A549 (cell line): ENCODE measurements around the gene GHITM. TPM values are rescaled to one million over a fixed set of nuclear protein-coding genes. Genes with fewer than 3 reads are reported as not detected.

Experiments
- ATAC-seq, 2 experiments: fragments of 200-7000 bp in 1 of 2; fragments of >200 bp in 1 of 2; cut with Nextera tagmentation in 1 of 2; cut with Tn5 transposase in 1 of 2; 3 replicates each; pipeline versions ENCODE4 v1.8.0 to v1.9.1; 2018 to 2020; ENCODE audit warnings: mild to moderate bottlenecking in 1 of 2, moderate library complexity in 1 of 2
- CTCF ChIA-PET: fragments of 300-600 bp; sonication (Branson Sonifier 250); formaldehyde crosslinking; extraction: SDS; loops from one replicate; lab custom pipeline; 2021; ENCODE audit warnings: antibody characterized with exemption, inconsistent platforms; lab: Yijun Ruan, JAX
- POLR2A ChIA-PET: fragments of 350-600 bp; formaldehyde crosslinking; extraction: SDS; loops from one replicate; lab custom pipeline; 2021; ENCODE audit warnings: antibody characterized with exemption, inconsistent platforms; lab: Yijun Ruan, JAX
- DNase-seq, 2 experiments: peaks; one replicate each; pipeline versions ENCODE4 v3.0.0 to v3.0.0-alpha.2; 2011 to 2016; ENCODE audit warnings: low read depth in 1 of 2, low spot score in 1 of 2
- FAIRE-seq: peaks from 2 replicates; lab custom pipeline; 2011; peaks lifted over from hg19 to GRCh38; lab: Jason Lieb, UNC
- H3K27ac ChIP-seq, 2 experiments: fragments of >200 bp; sonication (Bioruptor Twin); formaldehyde crosslinking; 3 replicates each; pipeline ENCODE4 v1.5.1; 2016 to 2017
- H3K4me1 ChIP-seq: fragments of >200 bp; sonication (Bioruptor Twin); formaldehyde crosslinking; 3 replicates; pipeline ENCODE4 v1.6.1; 2016
- H3K4me2 ChIP-seq: fragments of >200 bp; sonication (Bioruptor Twin); formaldehyde crosslinking; 3 replicates; pipeline ENCODE4 v1.6.1; 2016
- H3K4me3 ChIP-seq: fragments of >200 bp; sonication (Bioruptor Twin); formaldehyde crosslinking; 3 replicates; pipeline ENCODE4 v1.5.1; 2016
- H3K9me3 ChIP-seq: fragments of >200 bp; sonication (Bioruptor Twin); formaldehyde crosslinking; 3 replicates; pipeline ENCODE4 v1.6.1; 2016
- ATOH8 ChIP-seq: fragments of 250-450 bp; sonication (Bioruptor Pico); IDR thresholded peaks from 2 replicates; pipeline ENCODE4 v1.5.0; 2020; ENCODE audit warnings: low read depth, mild to moderate bottlenecking, moderate library complexity
- BHLHE40 ChIP-seq: IDR thresholded peaks from 2 replicates; pipeline ENCODE4 v1.6.1; 2012; ENCODE audit warnings: low read depth, low read length, inconsistent platforms
- CEBPB ChIP-seq, 2 experiments: fragments of >200 bp in 1 of 2; sonication (Bioruptor Twin) in 1 of 2; formaldehyde crosslinking in 1 of 2; IDR thresholded peaks; 2 replicates each; pipeline ENCODE4 v1.6.1; 2012 to 2016
- CTCF ChIP-seq: fragments of >200 bp; sonication (Bioruptor Twin); formaldehyde crosslinking; IDR thresholded peaks from 3 replicates; pipeline ENCODE4 v1.5.1; 2016
- E2F6 ChIP-seq: IDR thresholded peaks from 2 replicates; pipeline ENCODE4 v1.6.1; 2012; ENCODE audit warnings: low read depth, borderline replicate concordance
- EHMT2 ChIP-seq: fragments of 200-600 bp; sonication (generic); IDR thresholded peaks from 2 replicates; pipeline ENCODE4 v1.6.1; 2016; ENCODE audit warnings: antibody characterized with exemption, low read depth, mild to moderate bottlenecking, moderate library complexity
- ELK1 ChIP-seq: fragments of 150-350 bp; IDR thresholded peaks from 2 replicates; pipeline ENCODE4 v1.6.1; 2014; ENCODE audit warnings: low read depth, mild to moderate bottlenecking, low read length
- EP300 ChIP-seq, 2 experiments: fragments of >200 bp; sonication (Bioruptor Twin); formaldehyde crosslinking; IDR thresholded peaks; 2 replicates in 1 of 2; 3 replicates in 1 of 2; pipeline ENCODE4 v1.6.1; 2016 to 2017
- HOXB5 ChIP-seq: fragments of 250-450 bp; sonication (Bioruptor Pico); IDR thresholded peaks from 2 replicates; pipeline ENCODE4 v1.5.0; 2020; ENCODE audit warnings: mild to moderate bottlenecking, moderate library complexity
- JUN ChIP-seq, 2 experiments: fragments of >200 bp; sonication (Bioruptor Twin); formaldehyde crosslinking; IDR thresholded peaks; 2 replicates in 1 of 2; 3 replicates in 1 of 2; pipeline ENCODE4 v1.6.1; 2016 to 2017
- MAFK ChIP-seq: fragments of 450-650 bp; IDR thresholded peaks from 2 replicates; pipeline ENCODE4 v1.6.1; 2014; ENCODE audit not compliant: partially characterized antibody
- NR3C1 ChIP-seq: fragments of >200 bp; sonication (Bioruptor Twin); formaldehyde crosslinking; IDR thresholded peaks from 3 replicates; pipeline ENCODE4 v1.6.1; 2017
- PBX3 ChIP-seq: IDR thresholded peaks from 2 replicates; pipeline ENCODE4 v1.6.1; 2012
- PHF8 ChIP-seq: fragments of 200-600 bp; sonication (generic); IDR thresholded peaks from 2 replicates; pipeline ENCODE4 v1.6.1; 2016; ENCODE audit warnings: low read depth, mild to moderate bottlenecking, antibody characterized with exemption, moderate library complexity, borderline replicate concordance
- RCOR1 ChIP-seq: fragments of 150-350 bp; IDR thresholded peaks from 2 replicates; pipeline ENCODE4 v1.6.1; 2014; ENCODE audit warnings: antibody characterized with exemption, low read length, low read depth
- REST ChIP-seq: fragments of 200-600 bp; sonication (generic); IDR thresholded peaks from 2 replicates; pipeline ENCODE4 v1.6.1; 2016; ENCODE audit warnings: antibody characterized with exemption, mild to moderate bottlenecking, moderate library complexity
- SMC3 ChIP-seq: fragments of >200 bp; sonication (Bioruptor Twin); formaldehyde crosslinking; IDR thresholded peaks from 3 replicates; pipeline ENCODE4 v1.6.1; 2018; ENCODE audit warnings: inconsistent platforms
- TP53 ChIP-seq: fragments of 250-450 bp; sonication (Bioruptor Pico); IDR thresholded peaks from 2 replicates; pipeline ENCODE4 v1.5.0; 2021; ENCODE audit warnings: mild to moderate bottlenecking, moderate library complexity
- WGBS: methylation state at CpG from one replicate; pipeline ENCODE4 v1.1.6; 2017; ENCODE audit errors: missing lambda C conversion rate; 5-methylcytosine and 5-hydroxymethylcytosine counted together
- polyA plus RNA-seq, 4 experiments: library from polyadenylated mRNA; depleted of rRNA in 3 of 4; stranded (reverse); fragments of >200 nt; fragmentation: RNase III in 1 of 4; extraction: RNeasy Plus Mini Kit Qiagen cat#74134 plus additional on column Dnase treatment in 1 of 4; gene quantifications; 2 replicates in 3 of 4; 3 replicates in 1 of 4; pipeline ENCODE4 v1.2.3, GENCODE V29; 2011 to 2017

The GHITM gene
- polyA plus RNA-seq, 2 of the 4 experiments (the other 2 are of a cell fraction) = 220 to 360 TPM

GRCh38 chr10:84201244-84201606 is 61.9 kb downstream of the GHITM start (continued):
- TF ChIP-seq JUN (IDR thresholded peaks at IDR 0.05) (no peak), REST (no peak), PHF8 (no peak), ATOH8 (CRISPR knock-in tag) (no peak), TP53 (CRISPR knock-in tag) (no peak), PBX3 (no peak)

- Histone ChIP-seq H3K27ac (no peak overlapping the region), H3K4me2 (no peak overlapping the region), H3K4me1 (no peaks in the 10 kb centered on the region), H3K9me3 (no peaks in the 10 kb centered on the region), H3K4me3 (no peak overlapping the region)
- POLR2A ChIA-PET = no interaction called here
- no peak for FAIRE-seq
- no peak for ATAC-seq
- CTCF ChIA-PET = interaction anchor here (0.5 to 1.8 kb wide), 4 partner anchors 11 to 54 kb away, joined by 3 to 8 read pairs (median 3); no protein-coding TSS in a partner anchor
- WGBS = 36% methylated on average over 5 of the region's 11 CpGs
- TF ChIP-seq BHLHE40 (no peak), EHMT2 (no peak), EP300 (IDR thresholded peaks at IDR 0.05) (no peak), RCOR1 (no peak), TP53 (CRISPR knock-in tag) (no peak), CEBPB (IDR thresholded peaks at IDR 0.05) (no peak), MAFK (no peak), SMC3 (no peak), E2F6 (no peak), CTCF (no peak), NR3C1 (no peak), HOXB5 (CRISPR knock-in tag) (no peak), REST (no peak), ELK1 (no peak)
- DNase-seq = no peak
These were observed 62.4 kb downstream of the GHITM start for GRCh38 chr10:84201682-84202081.
